Right atrium auricular region (tissue), 2 donors: ENCODE measurements around the gene FAM107B. TPM values are rescaled to one million over a fixed set of nuclear protein-coding genes. Genes with fewer than 3 reads are reported as not detected.

Experiments used
- DNase-seq: peaks from one replicate; pipeline ENCODE4 v3.0.0-alpha.2; 2019; ENCODE audit warnings: low spot score
- H3K27ac ChIP-seq, 2 donors: fragments of 200-600 bp; sonication (generic); 1 replicate in 1 of 2; 2 replicates in 1 of 2; pipeline ENCODE4 v1.5.1; 2016 to 2019
- H3K27me3 ChIP-seq, 2 donors: fragments of 200-600 bp; sonication (generic); one replicate each; pipeline versions ENCODE4 v1.5.1 to v1.6.0; 2017 to 2019
- H3K36me3 ChIP-seq: fragments of 200-600 bp; sonication (generic); one replicate; pipeline ENCODE4 v1.5.1; 2016
- H3K4me1 ChIP-seq, 2 donors: fragments of 200-600 bp; sonication (generic); one replicate each; pipeline versions ENCODE4 v1.5.1 to v1.6.0; 2017 to 2019
- H3K4me3 ChIP-seq, 2 donors: fragments of 200-600 bp; sonication (generic); 1 replicate in 1 of 2; 2 replicates in 1 of 2; pipeline ENCODE4 v1.5.1; 2017 to 2019; ENCODE audit warnings: mild to moderate bottlenecking in 1 of 2, moderate library complexity in 1 of 2
- H3K9me3 ChIP-seq, 2 donors: fragments of 200-600 bp; sonication (generic); one replicate each; pipeline ENCODE4 v1.5.1; 2019
- CTCF ChIP-seq, 2 donors: fragments of 200-600 bp; sonication (generic); IDR thresholded peaks; one replicate each; pipeline ENCODE4 v1.5.1; 2019; ENCODE audit warnings: antibody characterized with exemption in 2 of 2
- total RNA-seq, 2 donors: library from RNA; depleted of rRNA; stranded (reverse); fragments of >200 nt; gene quantifications; one replicate each; pipeline ENCODE4 v1.1.0, GENCODE V29; 2016

The FAM107B gene
- total RNA-seq, 2 donors from 2014 or later, result 10.6 to 14.1 TPM

DNA sequence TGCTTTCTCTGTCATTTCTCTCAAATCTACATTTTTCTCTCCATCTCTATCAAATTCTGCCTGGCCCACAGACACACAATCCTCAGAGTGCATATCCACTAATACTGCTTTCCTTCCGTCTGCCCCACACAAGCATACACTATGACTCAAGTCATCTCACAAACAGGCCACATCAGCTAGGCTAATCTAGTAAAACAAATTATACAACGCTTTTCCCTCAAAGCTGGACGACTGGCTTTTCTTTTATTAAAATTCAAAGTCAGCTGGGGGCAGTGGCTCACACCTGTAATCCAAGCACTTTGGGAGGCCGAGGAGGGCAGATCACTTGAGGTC, 161.1 kb downstream of the FAM107B start:
- no peak for DNase-seq
- no peaks in the 10 kb centered on the region for H3K36me3 ChIP-seq
- no peaks in the 10 kb centered on the region for H3K9me3 ChIP-seq
- no peak for TF ChIP-seq CTCF (IDR thresholded peaks at IDR 0.05)
- no peaks in the 10 kb centered on the region for H3K27me3 ChIP-seq
- no peak overlapping the region for H3K27ac ChIP-seq
- H3K4me1 ChIP-seq, result no peaks in the 10 kb centered on the region
- no peak overlapping the region for H3K4me3 ChIP-seq

DNA sequence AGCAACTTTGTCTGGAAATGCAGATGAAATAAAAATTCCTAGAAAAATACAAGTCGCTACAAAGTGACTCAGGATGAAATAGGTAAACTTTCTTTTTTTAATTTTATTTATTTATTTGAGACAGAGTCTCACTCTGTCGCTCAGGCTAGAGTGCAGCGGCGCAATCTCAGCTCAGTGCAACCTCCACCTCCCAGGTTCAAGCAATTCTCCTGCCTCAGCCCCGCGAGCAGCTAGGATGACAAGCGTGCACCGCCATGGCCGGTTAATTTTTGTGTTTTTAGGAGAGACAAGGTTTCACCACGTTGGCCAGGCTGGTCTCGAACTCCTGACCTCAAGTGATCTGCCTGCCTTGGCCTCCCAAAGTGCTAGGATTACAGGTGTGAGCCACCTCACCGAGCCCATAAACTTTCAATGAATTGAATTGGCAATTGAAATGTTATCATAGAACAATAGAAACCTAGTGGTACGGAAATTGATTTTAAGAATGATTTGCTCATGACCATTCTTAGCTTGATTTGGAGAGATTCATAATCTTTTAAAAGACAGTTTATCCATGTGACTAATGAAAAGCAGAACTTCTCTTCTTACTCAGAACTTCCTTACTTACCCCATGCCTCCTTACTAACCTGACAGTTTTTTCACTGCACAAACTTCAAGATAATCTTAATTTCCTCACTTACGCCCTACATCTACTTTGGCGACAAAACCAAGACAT, 161.7 kb downstream of the FAM107B start:
- no peak for DNase-seq
- no peaks in the 10 kb centered on the region for H3K36me3 ChIP-seq
- H3K27ac ChIP-seq, result no peak overlapping the region
- H3K4me3 ChIP-seq, result no peak overlapping the region
- no peak for TF ChIP-seq CTCF (IDR thresholded peaks at IDR 0.05)
- H3K9me3 ChIP-seq, result no peaks in the 10 kb centered on the region
- no peaks in the 10 kb centered on the region for H3K4me1 ChIP-seq
- H3K27me3 ChIP-seq, result no peaks in the 10 kb centered on the region

DNA sequence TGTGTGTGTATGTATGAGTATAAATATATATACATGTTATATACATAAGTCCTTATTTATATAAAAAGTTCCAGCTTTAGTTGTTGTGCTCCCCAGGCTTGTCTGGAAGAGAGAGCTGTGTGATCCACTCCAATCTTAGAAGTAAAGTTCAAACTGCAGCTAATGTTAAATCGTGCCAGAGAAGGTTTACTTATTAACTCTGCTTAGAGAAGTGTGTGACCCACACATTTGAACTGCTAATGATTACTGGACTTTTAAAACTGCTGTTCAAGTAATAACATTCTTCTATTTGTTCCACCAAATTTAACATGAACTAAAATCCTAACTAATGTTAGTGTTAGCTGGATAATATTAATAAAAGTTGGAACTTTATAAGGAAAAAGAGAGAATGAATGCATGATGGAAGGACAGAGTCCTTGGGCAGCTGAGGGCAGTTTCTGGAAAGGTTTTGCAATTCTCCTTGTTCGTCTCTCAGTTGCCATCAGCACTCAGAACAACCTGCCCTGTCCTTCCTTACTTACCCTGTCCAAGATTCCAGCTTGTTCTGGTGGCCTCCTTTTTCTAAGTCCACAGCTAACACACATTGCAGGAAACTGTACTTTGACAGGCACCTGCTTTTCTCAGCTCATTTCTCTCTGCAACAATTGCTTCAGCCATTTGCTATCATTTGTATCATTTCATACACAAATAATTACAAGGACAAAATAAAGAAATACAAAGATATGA, 162.6 kb downstream of the FAM107B start:
- H3K4me1 ChIP-seq, result no peaks in the 10 kb centered on the region
- no peak for TF ChIP-seq CTCF (IDR thresholded peaks at IDR 0.05)
- H3K4me3 ChIP-seq, result no peak overlapping the region
- no peak overlapping the region for H3K27ac ChIP-seq
- DNase-seq, result no peak
- H3K9me3 ChIP-seq, result no peaks in the 10 kb centered on the region
- no peaks in the 10 kb centered on the region for H3K27me3 ChIP-seq
- no peaks in the 10 kb centered on the region for H3K36me3 ChIP-seq

DNA sequence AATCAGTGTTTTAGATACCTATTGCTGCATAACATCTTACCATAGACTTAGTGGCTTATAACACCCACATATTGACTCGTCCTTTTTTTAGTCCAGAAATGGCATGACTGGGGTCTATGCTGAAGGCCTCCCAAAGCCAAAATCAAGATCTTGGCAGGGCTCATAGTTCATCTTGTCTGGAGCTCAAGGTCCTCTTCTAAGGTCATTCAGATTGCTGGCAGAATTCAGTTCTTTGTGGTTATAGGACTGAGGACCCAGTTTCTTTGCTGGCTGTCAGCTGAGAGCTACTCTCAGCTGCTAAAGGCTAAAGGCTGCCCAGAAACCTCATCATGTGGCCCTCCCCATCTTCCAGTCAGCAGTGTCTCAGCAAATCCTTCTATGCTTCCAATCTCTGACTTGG, 165.5 kb downstream of the FAM107B start:
- Histone ChIP-seq H3K27me3 (no peaks in the 10 kb centered on the region), H3K36me3 (no peaks in the 10 kb centered on the region), H3K4me3 (no peak overlapping the region), H3K9me3 (no peaks in the 10 kb centered on the region), H3K4me1 (peaks cover 0 to 12% of the 10 kb centered on the region in 2 donors), H3K27ac (no peak overlapping the region)
- no peak for DNase-seq
- TF ChIP-seq CTCF (IDR thresholded peaks at IDR 0.05), result no peak

DNA sequence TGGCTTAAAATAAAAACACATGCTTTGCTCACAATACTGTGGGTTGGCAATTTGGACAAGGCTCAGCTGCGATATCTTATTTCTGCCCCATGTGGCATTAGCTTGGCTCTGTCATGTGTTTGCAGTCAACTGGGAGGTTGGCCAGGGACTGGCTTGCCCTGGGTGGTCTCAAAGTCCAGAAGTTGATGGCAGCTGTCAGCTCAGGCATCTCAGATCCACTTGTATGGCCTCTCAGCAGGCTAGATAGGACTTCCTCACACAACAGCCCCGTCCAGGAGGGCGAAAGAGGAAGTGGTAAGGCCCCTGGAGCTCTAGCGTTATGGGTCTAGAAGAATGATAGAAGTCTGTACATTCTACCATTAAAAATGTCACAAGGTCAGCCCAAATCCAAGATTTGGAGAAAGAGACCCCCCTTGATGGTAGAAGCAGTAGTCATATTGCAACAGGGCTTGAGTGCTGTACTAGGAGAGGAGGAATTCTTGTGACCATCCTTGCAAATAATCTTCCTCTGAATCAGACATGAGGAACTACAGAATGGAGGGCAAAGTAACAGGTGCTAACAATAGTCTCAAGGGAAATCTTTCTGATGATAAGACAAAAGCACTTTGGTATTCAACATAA, 166.2 kb downstream of the FAM107B start:
- Histone ChIP-seq H3K36me3 (no peaks in the 10 kb centered on the region), H3K27me3 (no peaks in the 10 kb centered on the region), H3K27ac (no peak overlapping the region), H3K4me3 (no peak overlapping the region), H3K9me3 (no peaks in the 10 kb centered on the region), H3K4me1 (peaks cover 0 to 12% of the 10 kb centered on the region in 2 donors)
- no peak for DNase-seq
- no peak for TF ChIP-seq CTCF (IDR thresholded peaks at IDR 0.05)
